Measurements from ENCODE around the gene ZIC4. TPM values are rescaled to one million over a fixed set of nuclear protein-coding genes. Genes with fewer than 3 reads are reported as not detected.

ZIC4 gene
- total RNA-seq, 1 donor from 2014 or later = 6.1 TPM

GRCh38 chr3:147348976-147349375 is 57.4 kb downstream of the ZIC4 start:
- H3K36me3 Mint-ChIP-seq (ENCODE audit: low read depth) = no peaks in the 10 kb centered on the region
- peaks cover 84% of the 10 kb centered on the region for H3K27me3 Mint-ChIP-seq (ENCODE audit: low read depth)
- no peak for DNase-seq (ENCODE audit: low read depth, low spot score)
- no peaks in the 10 kb centered on the region for H3K4me1 Mint-ChIP-seq
- TF ChIP-seq, protein P1, sequence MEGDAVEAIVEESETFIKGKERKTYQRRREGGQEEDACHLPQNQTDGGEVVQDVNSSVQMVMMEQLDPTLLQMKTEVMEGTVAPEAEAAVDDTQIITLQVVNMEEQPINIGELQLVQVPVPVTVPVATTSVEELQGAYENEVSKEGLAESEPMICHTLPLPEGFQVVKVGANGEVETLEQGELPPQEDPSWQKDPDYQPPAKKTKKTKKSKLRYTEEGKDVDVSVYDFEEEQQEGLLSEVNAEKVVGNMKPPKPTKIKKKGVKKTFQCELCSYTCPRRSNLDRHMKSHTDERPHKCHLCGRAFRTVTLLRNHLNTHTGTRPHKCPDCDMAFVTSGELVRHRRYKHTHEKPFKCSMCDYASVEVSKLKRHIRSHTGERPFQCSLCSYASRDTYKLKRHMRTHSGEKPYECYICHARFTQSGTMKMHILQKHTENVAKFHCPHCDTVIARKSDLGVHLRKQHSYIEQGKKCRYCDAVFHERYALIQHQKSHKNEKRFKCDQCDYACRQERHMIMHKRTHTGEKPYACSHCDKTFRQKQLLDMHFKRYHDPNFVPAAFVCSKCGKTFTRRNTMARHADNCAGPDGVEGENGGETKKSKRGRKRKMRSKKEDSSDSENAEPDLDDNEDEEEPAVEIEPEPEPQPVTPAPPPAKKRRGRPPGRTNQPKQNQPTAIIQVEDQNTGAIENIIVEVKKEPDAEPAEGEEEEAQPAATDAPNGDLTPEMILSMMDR (conservative IDR thresholded peaks at IDR 0.05) = no peak
- no peaks in the 10 kb centered on the region for H3K9me3 Mint-ChIP-seq
- no peak overlapping the region for H3K27ac Mint-ChIP-seq (ENCODE audit: unreplicated experiment)
- H3K4me3 Mint-ChIP-seq = no peak overlapping the region

GRCh38 chr3:147343926-147344325 is 62.4 kb downstream of the ZIC4 start:
- Mint-ChIP-seq H3K27ac (ENCODE audit: unreplicated experiment) (no peak overlapping the region), H3K9me3 (no peaks in the 10 kb centered on the region), H3K27me3 (ENCODE audit: low read depth) (peaks cover 77% of the 10 kb centered on the region), H3K4me3 (no peak overlapping the region), H3K36me3 (ENCODE audit: low read depth) (no peaks in the 10 kb centered on the region), H3K4me1 (peaks cover 5% of the 10 kb centered on the region)
- TF ChIP-seq, protein P1 (conservative IDR thresholded peaks at IDR 0.05) = no peak
- DNase-seq (ENCODE audit: low read depth, low spot score) = no peak

GRCh38 chr3:147341727-147342126 is 64.6 kb downstream of the ZIC4 start:
- Mint-ChIP-seq H3K36me3 (ENCODE audit: low read depth) (no peaks in the 10 kb centered on the region), H3K4me3 (no peak overlapping the region), H3K27me3 (ENCODE audit: low read depth) (peaks cover 78% of the 10 kb centered on the region), H3K27ac (ENCODE audit: unreplicated experiment) (no peak overlapping the region), H3K9me3 (no peaks in the 10 kb centered on the region), H3K4me1 (peaks cover 5% of the 10 kb centered on the region)
- no peak for DNase-seq (ENCODE audit: low read depth, low spot score)
- TF ChIP-seq, protein P1 (conservative IDR thresholded peaks at IDR 0.05) = no peak

GRCh38 chr3:147336543-147337278 is 69.6 kb downstream of the ZIC4 start:
- no peak for DNase-seq (ENCODE audit: low read depth, low spot score)
- Mint-ChIP-seq H3K9me3 (no peaks in the 10 kb centered on the region), H3K4me3 (no peak overlapping the region), H3K27ac (ENCODE audit: unreplicated experiment) (no peak overlapping the region), H3K27me3 (ENCODE audit: low read depth) (peaks cover 66% of the 10 kb centered on the region), H3K4me1 (peaks cover 4% of the 10 kb centered on the region), H3K36me3 (ENCODE audit: low read depth) (no peaks in the 10 kb centered on the region)
- TF ChIP-seq, protein P1 (conservative IDR thresholded peaks at IDR 0.05) = no peak

Other genes starting within 250 kb of the ZIC4 start
- gene ZIC1, start 2.8 kb upstream of the ZIC4 start, total RNA-seq = 54.3 and 64.5 TPM in 2 replicates

All from neural crest cell (in vitro differentiated cells).